ENCODE measurements around the gene ARHGEF39.
A peak's percentile ranks its signal among the peaks of the same experiment; 100 is the strongest.

ARHGEF39 gene

DNA sequence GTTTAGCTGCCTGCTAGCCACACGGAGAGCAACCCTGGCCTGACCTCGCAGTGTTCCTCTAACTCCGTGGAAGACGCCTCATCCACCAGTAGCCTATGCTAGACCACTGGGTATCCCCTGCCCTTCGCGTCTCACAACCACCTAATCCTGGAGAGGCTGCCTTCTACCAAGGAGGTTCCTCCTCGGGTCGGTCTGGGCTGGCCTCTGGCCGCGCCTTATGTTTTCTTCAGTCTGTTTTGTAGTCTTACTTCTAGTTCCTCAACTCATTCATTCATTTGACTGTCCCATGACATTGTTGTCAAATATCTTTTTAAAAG, 26.3 kb upstream of the ARHGEF39 start:
- DNase-seq (ENCODE audit: low read depth in 2 of 2): no peak

DNA sequence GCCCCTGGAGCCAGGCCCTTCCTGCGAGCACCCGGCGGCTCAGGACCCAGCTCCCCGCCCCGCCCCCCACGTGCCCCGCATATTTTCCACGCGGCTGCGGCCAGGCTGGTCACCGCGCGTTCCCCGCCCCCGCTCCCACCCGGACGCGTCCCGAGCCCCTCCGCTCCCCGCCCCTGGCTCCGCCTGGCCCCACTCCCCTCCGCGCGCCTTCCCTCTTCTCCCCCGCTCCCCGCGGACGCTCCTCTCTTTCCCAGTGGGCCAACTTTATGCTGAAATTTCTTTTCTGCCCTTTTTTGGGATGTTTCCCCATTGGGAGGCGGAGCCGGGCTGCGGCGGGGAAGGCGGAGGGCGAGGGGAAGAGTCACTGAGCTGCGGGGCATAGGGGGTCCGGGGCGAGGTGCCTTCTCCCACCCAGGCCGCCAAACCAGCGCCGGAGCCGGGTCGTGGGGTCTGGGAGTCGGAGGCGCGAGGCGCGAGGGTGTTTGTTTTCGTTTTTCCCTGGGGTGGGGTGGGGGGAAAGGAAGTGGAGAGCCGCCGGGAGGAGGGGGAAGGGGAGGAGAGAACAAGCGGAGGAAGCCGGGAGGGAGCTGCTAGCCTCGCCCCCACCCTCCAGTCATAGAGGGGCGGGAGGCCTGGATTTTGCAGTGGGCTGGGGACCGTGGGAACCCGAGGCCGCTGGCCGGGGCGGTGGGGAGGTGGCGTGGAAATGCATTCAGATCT, 25.8 kb upstream of the ARHGEF39 start:
- DNase-seq (ENCODE audit: low read depth in 2 of 2): peak; percentile 85 to 86

DNA sequence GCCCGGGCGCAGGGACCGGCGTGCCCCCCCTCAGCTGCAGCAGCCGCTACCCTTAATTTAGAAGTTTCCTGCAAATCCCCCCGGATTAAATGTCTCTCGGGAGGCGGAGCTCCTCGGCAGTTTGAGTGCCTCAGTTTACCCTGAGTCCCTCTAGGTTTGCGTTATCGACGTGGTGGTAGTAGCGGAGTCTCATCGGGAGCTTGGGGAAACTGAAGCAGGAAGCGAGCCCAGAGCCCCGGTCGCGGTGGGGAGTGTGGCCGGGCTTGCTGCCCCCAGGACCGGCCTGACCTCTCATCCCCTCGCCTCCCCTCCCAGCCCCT, 25.3 kb upstream of the ARHGEF39 start:
- DNase-seq (ENCODE audit: low read depth in 2 of 2): no peak

DNA sequence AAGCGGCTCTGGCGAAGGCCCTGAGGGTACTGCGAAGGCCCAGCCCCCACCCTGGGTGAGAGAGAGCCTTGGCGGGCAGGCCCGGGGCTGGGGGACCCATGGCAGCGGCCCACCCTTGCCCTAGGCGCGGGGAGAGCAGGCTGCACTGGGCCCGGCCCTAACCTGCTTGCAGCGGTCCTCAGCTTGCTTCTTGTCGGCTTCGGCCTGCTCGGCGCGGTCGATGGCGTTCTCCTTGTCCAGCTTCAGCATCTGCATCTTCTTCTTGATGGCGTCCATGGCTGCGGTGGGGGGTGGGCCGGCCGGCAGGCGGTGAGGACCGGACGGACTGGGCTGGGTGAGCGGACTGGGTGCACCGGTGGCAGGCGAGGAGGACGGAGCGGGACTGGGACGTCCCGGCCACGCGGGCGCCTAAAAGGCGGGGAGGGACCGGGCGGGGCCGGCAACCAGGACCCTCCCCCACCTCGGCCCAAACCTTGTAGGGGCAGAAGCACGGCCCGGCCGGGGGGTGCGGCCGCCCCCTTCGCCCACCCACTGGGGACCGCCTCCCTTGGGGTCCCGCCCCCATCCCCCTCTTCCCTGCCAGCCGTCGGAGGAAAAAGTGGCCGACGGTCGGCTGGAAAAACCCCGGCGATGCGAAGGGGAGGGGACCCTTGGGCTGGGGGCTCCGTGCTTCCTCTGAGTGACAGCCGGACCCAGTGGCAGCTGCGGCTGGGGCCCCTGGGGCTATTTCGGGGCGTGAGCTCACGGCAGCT, 24.7 kb upstream of the ARHGEF39 start, which contains the start of gene TPM2:
Gene TPM2, minus strand, starts transcription at position 384 of the 752 bp plus-strand sequence. Its CDS starts 108 bp downstream, at position 276.
- DNase-seq (ENCODE audit: low read depth in 2 of 2): peak; percentile 86

DNA sequence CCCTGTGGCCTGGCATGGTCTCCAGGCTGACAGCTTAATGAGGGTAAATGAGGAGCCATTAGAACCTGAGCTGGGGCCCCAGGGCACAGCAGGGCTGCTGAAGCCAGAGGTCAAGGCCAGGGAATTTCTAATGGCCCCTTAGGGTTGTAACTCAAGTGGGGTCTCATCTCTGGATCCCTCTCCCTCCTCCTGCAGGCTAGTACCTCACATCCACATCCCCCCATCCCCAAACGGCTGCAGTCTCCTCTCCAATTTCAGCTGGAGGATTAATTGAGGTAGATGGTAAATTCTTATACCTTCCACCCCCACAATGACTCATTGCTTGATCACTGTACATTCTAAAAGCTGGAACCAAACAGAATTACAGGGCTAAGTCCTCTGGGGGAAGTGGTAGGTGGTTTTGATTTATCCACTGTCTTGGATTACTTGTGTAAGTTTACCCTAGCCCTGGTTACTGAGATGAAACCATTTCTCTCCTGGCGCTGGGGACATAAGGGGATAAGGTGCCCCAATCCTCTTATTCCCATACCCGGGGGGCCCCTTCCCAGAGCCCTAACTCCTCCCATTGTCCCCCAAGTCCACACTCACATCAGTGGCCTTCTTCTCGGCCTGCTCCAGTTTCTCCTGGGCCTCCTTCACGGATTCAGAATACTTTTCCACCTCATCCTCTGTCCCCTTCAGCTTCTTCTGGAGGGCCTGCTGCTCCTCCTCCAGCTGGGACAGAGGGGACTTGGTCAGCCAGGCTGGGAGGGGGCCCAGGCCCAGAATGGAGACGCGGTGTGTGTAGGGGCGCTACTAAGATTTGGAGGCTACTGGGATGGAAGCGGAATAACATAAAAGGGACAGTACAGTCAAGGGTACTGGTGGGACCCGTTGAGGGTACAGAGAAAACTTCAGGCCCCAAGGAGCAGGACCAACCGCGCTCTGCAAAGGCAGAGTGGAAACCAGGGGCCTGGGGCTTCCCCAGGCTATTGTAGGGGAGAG, 23.9 kb upstream of the ARHGEF39 start:
- peak; percentile 71 to 75 for DNase-seq (ENCODE audit: low read depth in 2 of 2)

DNA sequence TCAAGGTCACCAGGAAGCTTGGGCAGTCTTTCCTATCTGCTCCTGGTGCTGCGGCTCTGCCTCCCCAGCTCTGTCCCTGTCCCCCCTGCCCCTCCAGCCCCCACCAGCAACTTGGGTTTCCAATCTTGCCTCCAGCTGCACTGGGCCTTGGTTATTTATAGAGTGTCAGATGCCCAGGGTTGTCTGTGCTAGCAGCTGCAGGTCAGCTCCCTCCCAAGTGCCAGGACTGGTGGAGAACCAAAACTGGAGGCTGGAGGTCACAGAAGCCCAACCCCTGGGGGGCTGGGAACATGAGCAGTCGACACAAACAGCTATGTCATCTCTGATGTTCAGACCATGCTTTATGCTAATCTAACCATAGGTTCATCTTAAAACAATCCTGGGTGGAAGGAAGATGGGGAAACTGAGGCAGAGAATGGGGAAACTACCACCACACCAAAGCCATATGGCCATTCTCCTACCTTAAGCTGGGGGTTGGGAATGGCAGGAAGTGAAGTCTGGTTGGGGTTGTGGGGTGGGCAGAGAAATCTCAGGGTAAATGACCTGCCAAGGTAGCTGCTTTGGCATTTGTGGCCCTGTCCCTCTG, 23.1 kb upstream of the ARHGEF39 start:
- no peak for DNase-seq (ENCODE audit: low read depth in 2 of 2)

DNA sequence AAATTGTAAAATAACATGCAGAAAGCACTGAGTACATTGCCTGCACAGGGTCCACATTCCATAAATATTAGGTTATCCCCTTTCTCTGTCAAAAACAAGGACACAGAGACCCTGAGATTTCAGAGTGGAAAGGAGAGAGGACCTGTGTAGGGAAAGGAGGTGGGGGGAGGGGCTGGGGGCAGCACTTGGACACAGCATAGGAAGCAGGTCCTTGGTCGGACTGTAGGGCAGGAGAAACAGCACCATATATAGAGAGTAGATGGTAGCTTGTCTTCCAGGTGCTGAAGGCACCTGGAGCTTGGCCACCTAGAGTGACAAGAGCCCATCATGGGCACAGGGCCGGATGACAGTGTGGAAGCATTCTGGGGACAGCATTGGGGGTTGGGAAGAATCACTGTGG, 22.3 kb upstream of the ARHGEF39 start:
- no peak for DNase-seq (ENCODE audit: low read depth in 2 of 2)

DNA sequence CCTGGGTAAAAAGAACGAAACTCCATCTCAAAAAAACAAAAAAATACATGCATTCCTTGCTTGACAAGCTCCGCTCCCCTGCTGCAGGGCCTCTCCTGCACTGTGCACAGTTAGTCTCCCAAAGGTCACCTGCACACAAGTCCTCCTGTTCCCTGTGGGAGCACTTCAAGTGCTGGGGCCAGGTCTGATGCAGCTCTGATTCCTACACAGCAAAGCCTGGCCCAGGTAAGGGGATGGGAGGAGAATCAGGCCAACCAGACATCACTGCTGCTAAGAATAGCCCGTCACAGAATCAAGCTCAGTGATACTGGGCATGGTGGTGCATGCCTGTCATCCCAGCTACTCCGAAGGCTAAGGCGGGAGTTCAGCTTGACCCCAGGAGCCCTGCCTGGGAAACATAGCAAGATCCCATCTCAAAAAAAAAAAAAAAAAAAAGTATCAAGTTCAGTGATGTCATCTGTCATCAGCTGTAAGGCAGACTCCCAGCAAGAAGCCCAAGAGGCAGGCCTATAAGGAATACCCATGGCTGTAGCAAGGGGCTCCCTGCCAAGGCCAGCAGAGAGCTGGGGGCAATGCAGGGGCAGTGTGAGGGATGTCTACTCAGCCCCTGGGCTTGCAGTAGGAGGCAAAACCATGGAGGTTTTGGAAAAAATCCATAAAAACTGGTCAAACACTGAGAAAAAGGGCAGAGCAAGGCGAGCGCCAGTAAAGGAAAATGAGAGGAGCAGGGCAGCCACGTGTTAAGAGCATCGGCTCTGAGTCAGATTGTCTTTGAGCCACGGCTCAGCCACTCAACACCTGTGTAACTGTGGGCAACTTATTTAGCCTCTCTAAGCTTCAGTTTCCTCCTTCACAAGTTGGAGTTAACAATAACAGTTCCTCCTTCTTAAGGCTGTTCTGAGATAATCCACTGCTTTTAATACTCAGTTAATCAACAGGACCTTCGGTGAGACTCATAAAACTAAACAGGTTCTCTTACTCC, 21.5 kb upstream of the ARHGEF39 start:
- no peak for DNase-seq (ENCODE audit: low read depth in 2 of 2)

DNA sequence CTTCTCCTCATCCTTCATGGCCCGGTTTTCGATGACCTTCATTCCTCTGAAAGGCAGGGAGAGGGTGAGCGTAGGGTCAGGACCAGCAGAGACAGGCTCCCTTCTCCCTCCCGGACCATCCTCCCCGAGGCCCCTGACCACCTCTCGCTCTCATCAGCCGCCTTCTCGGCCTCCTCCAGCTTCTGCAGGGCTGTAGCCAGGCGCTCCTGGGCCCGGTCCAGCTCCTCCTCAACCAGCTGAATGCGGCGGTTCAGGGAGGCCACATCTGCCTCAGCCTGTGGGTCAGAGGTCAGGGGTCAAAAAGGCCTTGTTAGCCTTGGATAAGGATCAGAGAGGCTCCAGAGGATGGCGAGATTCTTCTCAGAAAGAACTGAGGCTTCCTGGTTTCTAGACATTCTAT, 20.5 kb upstream of the ARHGEF39 start:
- no peak for DNase-seq (ENCODE audit: low read depth in 2 of 2)

DNA sequence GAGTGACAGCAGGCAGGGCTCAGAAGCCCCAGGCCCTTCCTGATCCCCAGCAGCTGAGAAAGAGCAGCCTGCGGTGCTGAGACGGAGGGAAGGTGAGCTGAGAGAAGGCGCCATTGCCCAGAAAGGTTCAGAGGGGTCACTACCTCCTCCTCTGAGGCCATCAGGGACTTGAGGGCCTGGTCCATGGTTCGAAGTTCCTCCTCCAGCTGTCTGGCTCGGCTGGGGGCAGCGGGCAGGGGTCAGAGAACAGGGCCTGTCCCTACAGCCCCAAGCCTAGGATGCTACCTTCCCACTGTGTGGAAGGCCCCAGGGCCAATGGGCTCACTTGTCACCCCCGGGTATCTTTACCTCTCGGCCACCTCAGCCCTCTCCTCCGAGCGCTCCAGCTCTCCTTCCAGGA, 19.9 kb upstream of the ARHGEF39 start:
- no peak for DNase-seq (ENCODE audit: low read depth in 2 of 2)

DNA sequence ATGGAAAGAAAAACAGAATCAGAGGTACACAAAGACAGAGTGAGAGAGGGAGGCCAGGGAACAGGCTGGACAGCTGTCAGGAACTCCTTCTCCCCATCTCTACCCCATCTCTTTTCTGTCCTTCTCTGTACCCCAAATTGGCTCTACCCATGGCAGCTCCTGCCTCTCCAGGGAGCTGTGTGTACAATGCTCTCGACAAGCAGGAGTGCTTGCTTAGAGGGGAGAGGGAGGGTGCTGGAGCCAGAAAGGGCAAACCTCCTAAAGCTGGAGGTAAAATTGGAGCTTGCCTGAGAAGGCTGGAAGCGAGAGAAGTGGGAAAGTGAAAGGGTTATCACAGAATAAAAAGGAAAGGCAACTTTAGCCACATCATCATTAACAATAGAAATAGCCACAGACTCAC, 18.3 kb upstream of the ARHGEF39 start:
- DNase-seq (ENCODE audit: low read depth in 2 of 2): no peak

DNA sequence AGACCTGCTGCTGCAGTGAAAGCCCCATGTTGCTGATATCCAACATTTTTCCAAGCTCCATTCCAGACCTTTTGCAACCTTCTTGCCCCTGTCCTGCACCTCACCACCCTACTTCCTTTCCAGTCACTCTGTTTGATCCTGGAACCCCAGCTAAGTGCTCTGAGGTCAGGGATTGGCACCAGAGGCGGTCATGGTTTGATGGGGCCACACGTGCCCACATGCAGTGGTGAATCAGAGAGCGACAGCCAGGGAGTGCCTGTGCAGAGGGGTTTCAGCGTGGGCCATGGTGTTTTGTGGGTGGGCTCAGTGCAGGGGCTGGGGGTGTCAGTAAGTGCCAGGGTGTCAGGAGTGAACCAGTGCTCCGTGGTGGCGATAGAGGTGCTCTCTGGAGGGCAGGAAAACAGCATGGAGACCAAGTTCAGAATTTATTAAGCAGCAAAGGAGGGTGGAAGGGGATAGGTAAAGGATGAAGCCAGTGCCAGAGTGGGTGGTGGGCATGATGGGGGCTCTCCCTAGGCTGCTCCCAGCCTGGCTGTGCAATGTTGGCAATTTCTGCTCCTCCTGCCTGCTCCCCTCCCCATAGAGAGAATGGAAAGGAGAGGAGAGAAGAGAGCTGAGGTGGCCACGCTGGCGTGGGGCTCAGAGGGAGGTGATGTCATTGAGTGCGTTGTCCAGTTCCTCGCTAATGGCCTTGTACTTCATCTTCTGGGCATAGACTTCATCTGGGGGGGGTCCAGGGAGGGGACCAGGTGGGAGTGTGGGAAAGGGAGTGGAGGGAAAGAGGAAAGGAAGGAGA, 17.7 kb upstream of the ARHGEF39 start:
- DNase-seq (ENCODE audit: low read depth in 2 of 2): no peak

DNA sequence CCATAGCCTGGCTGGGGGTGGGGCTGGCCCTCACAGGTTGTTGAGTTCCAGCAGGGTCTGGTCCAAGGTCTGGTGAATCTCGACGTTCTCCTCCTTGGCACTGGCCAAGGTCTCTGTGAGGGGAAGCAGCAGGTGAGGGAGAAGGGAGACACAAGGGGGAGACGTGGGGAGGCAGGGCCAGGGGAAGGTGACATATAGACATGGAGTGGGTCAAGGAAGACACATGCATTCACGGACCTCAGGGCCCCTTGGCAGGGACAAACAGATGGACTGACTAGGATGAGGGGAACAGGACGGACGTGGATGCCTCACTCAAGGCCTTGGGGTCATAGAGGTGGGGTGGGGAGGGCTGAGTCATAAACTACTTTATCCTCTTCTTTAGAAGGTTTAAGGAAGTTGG, 17.1 kb upstream of the ARHGEF39 start:
- no peak for DNase-seq (ENCODE audit: low read depth in 2 of 2)

DNA sequence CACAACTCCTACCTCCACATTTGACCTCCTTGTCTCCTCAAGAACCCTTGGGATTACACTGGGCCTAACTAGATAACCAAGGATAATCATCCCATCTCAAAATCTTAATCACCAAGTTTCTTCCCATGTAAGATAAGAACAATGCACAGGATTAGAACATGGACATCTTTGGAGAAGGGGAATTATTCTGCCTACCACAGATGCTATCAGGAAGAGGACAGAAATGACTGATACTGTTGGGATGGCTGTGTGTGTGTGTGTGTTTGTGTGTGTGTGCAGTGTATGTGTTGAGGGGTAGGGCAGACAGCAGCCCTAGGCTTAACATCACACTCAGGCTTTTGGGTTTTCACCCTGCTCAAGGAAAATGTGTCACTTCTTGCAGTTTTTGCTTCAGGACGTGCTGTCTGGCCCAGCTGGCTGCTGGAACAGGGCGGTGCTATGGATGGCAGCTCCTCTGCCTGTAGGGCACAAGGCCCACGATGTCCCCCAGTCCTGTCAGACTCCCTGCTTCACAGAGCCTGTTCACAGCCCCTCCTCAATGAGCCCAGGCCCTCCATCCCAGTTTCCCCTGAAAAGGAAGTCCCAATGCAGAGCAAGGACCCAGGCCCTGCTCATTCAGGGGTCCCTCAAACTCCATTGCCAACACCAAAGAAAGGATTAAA, 16.5 kb upstream of the ARHGEF39 start:
- DNase-seq (ENCODE audit: low read depth in 2 of 2): no peak

DNA sequence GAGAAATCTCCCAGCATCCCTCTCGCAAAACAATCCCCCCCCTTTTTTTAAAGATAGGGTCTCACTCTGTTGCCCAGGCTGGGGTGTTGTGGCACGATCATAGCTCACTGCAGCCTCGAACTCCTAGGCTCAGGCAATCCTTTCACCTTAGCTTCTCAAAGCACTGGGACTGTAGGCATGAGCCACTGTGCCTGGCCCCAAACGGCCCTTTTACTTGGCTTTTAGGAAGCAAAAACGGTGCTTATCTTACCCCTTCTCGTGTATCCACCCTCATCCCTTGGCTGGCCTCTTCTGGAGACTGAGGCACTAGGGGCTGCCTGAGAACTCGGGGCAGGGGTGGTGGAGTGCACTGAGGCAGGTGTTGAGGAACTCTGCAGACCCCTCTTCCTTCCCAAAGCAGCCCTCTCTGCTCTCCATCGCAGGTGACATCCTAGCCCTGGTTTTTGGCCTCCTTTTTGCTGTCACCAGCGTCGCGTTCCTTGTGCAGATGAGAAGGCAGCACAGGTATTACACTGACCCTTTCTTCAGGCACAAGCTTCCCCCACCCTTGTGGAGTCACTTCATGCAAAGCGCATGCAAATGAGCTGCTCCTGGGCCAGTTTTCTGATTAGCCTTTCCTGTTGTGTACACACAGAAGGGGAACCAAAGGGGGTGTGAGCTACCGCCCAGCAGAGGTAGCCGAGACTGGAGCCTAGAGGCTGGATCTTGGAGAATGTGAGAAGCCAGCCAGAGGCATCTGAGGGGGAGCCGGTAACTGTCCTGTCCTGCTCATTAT, 15.5 kb upstream of the ARHGEF39 start:
- no peak for DNase-seq (ENCODE audit: low read depth in 2 of 2)

DNA sequence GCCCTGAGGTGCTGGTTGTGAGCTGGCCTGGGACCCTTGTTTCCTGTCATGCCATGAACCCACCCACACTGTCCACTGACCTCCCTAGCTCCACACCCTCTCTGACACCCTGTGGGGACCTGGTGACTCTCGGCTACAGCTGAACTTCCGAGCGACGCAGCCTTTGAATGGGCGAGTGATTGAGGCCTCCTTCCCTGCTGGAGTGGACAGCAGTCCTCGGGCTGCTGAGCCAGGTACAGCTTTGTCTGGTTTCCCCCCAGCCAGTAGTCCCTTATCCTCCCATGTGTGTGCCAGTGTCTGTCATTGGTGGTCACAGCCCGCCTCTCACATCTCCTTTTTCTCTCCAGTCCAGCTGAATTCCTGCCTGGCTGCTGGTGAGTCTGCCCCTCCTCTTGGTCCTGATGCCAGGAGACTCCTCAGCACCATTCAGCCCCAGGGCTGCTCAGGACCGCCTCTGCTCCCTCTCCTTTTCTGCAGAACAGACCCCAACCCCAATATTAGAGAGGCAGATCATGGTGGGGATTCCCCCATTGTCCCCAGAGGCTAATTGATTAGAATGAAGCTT, 14.9 kb upstream of the ARHGEF39 start:
- no peak for DNase-seq (ENCODE audit: low read depth in 2 of 2)

DNA sequence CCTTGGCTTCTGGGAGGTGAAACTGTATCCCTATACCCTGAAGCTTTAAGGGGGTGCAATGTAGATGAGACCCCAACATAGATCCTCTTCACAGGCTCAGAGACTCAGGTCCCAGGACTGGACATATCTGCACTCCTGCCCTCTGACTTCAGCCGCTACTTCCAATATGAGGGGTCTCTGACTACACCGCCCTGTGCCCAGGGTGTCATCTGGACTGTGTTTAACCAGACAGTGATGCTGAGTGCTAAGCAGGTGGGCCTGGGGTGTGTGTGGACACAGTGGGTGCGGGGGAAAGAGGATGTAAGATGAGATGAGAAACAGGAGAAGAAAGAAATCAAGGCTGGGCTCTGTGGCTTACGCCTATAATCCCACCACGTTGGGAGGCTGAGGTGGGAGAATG, 14.1 kb upstream of the ARHGEF39 start:
- DNase-seq (ENCODE audit: low read depth in 2 of 2): no peak

DNA sequence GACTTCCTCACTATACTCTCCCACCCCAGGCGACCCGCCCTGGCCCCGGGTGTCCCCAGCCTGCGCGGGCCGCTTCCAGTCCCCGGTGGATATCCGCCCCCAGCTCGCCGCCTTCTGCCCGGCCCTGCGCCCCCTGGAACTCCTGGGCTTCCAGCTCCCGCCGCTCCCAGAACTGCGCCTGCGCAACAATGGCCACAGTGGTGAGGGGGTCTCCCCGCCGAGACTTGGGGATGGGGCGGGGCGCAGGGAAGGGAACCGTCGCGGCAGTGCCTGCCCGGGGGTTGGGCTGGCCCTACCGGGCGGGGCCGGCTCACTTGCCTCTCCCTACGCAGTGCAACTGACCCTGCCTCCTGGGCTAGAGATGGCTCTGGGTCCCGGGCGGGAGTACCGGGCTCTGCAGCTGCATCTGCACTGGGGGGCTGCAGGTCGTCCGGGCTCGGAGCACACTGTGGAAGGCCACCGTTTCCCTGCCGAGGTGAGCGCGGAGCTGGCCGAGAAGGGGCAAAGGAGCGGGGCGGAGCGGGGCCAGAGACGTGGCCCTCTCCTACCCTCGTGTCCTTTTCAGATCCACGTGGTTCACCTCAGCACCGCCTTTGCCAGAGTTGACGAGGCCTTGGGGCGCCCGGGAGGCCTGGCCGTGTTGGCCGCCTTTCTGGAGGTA, 10.9 kb upstream of the ARHGEF39 start:
- DNase-seq (ENCODE audit: low read depth in 2 of 2): no peak

Data from fibroblast of skin of left quadriceps (primary cell).